Measurements from ENCODE around the gene CELSR1. TPM values are rescaled to one million over a fixed set of nuclear protein-coding genes. Genes with fewer than 3 reads are reported as not detected.

The CELSR1 gene
- total RNA-seq, 3 donors from 2014 or later = 0.96 to 36.7 (median 21.2) TPM

GRCh38 chr22:46533070-46533833, 4.2 kb downstream of the CELSR1 start:
- DNase-seq (ENCODE audit: low spot score in 2 of 2) = peak in 1 of 2 donors; percentile 74
- H3K27me3 ChIP-seq = no peaks in the 10 kb centered on the region
- TF ChIP-seq CTCF (IDR thresholded peaks at IDR 0.05) (no peak), POLR2A (IDR thresholded peaks at IDR 0.05) (no peak), POLR2AphosphoS5 (IDR thresholded peaks at IDR 0.05) (no peak)
- no peaks in the 10 kb centered on the region for H3K36me3 ChIP-seq
- intact Hi-C loops (cut with DNase I; ENCODE audit: low total_unique reads) = loop anchor here (10.0 kb wide), 1 partner anchor 178 kb away; no protein-coding TSS in a partner anchor
- H3K4me1 ChIP-seq = peaks cover 0 to 6% of the 10 kb centered on the region in 2 donors
- no peaks in the 10 kb centered on the region for H3K9me3 ChIP-seq
- peak overlapping the region in 1 of 2 donors; percentile 32 for H3K27ac ChIP-seq
- H3K4me3 ChIP-seq = peak overlapping the region in 1 of 3 donors; percentile 50

GRCh38 chr22:46532416-46532815, 5.0 kb downstream of the CELSR1 start:
- H3K27ac ChIP-seq = peak overlapping the region in 1 of 2 donors; percentile 32
- H3K27me3 ChIP-seq = no peaks in the 10 kb centered on the region
- H3K36me3 ChIP-seq = no peaks in the 10 kb centered on the region
- DNase-seq (ENCODE audit: low spot score in 2 of 2) = no peak
- H3K4me3 ChIP-seq = peak overlapping the region in 1 of 3 donors; percentile 50
- no peak for TF ChIP-seq CTCF (IDR thresholded peaks at IDR 0.05)
- no peak for TF ChIP-seq POLR2AphosphoS5 (IDR thresholded peaks at IDR 0.05)
- no peak for TF ChIP-seq POLR2A (IDR thresholded peaks at IDR 0.05)
- H3K4me1 ChIP-seq = peaks cover 0 to 6% of the 10 kb centered on the region in 2 donors
- H3K9me3 ChIP-seq = no peaks in the 10 kb centered on the region
- intact Hi-C loops (cut with DNase I; ENCODE audit: low total_unique reads) = loop anchor here (10.0 kb wide), 1 partner anchor 178 kb away; no protein-coding TSS in a partner anchor

- H3K27ac ChIP-seq = peak overlapping the region in 1 of 2 donors; percentile 32
- no peak for DNase-seq (ENCODE audit: low spot score in 2 of 2)
- no peak overlapping the region for H3K4me3 ChIP-seq
- no peaks in the 10 kb centered on the region for H3K9me3 ChIP-seq
- peaks cover 0 to 6% of the 10 kb centered on the region in 2 donors for H3K4me1 ChIP-seq
- intact Hi-C loops (cut with DNase I; ENCODE audit: low total_unique reads) = loop anchor here (10.0 kb wide), 1 partner anchor 177 kb away; no protein-coding TSS in a partner anchor
- no peaks in the 10 kb centered on the region for H3K27me3 ChIP-seq
- TF ChIP-seq CTCF (IDR thresholded peaks at IDR 0.05) = no peak
- TF ChIP-seq POLR2AphosphoS5 (IDR thresholded peaks at IDR 0.05) = no peak
- no peak for TF ChIP-seq POLR2A (IDR thresholded peaks at IDR 0.05)
- H3K36me3 ChIP-seq = no peaks in the 10 kb centered on the region
Observed at GRCh38 chr22:46531581-46532175, 5.7 kb downstream of the CELSR1 start.

- peaks cover 3 to 5% of the 10 kb centered on the region in 2 donors for H3K4me1 ChIP-seq
- no peak for TF ChIP-seq POLR2AphosphoS5 (IDR thresholded peaks at IDR 0.05)
- TF ChIP-seq CTCF (IDR thresholded peaks at IDR 0.05) = no peak
- TF ChIP-seq POLR2A (IDR thresholded peaks at IDR 0.05) = no peak
- no peak overlapping the region for H3K4me3 ChIP-seq
- H3K27ac ChIP-seq = no peak overlapping the region
- no peaks in the 10 kb centered on the region for H3K9me3 ChIP-seq
- no peaks in the 10 kb centered on the region for H3K36me3 ChIP-seq
- intact Hi-C loops (cut with DNase I; ENCODE audit: low total_unique reads) = no loop called here
- no peak for DNase-seq (ENCODE audit: low spot score in 2 of 2)
- no peaks in the 10 kb centered on the region for H3K27me3 ChIP-seq
Observed at GRCh38 chr22:46528121-46528610, 9.3 kb downstream of the CELSR1 start.
